ENCODE measurements around the gene LIME1. TPM values are rescaled to one million over a fixed set of nuclear protein-coding genes. Genes with fewer than 3 reads are reported as not detected.

The LIME1 gene
- total RNA-seq, 4 donors from 2014 or later: 12.2 to 36.5 (median 16.9) TPM

GRCh38 chr20:63696628-63697356 lies 39.7 kb upstream of the LIME1 start, which contains the start of gene TNFRSF6B:
TNFRSF6B (plus strand) TSS chr20:63696652; CDS start chr20:63696768, 116 bp downstream.
- TF ChIP-seq EP300 (IDR thresholded peaks at IDR 0.05) (no peak), POLR2AphosphoS5 (IDR thresholded peaks at IDR 0.05) (peak in 1 of 3 donors; percentile 35)
- Histone ChIP-seq H3K36me3 (peaks cover 4% of the 10 kb centered on the region), H3K4me3 (peak within 1 kb of the TSS; percentile 47), H3K9me3 (no peaks in the 10 kb centered on the region), H3K27me3 (no peaks in the 10 kb centered on the region), H3K4me1 (peaks cover 69% of the 10 kb centered on the region), H3K27ac (no peak within 1 kb of the TSS)
- WGBS: no CpG with 5 or more reads among the region's 52 CpGs
- DNase-seq (ENCODE audit: low spot score in 2 of 2): peak in 1 of 2 donors; percentile 64

- TF ChIP-seq, protein P1, sequence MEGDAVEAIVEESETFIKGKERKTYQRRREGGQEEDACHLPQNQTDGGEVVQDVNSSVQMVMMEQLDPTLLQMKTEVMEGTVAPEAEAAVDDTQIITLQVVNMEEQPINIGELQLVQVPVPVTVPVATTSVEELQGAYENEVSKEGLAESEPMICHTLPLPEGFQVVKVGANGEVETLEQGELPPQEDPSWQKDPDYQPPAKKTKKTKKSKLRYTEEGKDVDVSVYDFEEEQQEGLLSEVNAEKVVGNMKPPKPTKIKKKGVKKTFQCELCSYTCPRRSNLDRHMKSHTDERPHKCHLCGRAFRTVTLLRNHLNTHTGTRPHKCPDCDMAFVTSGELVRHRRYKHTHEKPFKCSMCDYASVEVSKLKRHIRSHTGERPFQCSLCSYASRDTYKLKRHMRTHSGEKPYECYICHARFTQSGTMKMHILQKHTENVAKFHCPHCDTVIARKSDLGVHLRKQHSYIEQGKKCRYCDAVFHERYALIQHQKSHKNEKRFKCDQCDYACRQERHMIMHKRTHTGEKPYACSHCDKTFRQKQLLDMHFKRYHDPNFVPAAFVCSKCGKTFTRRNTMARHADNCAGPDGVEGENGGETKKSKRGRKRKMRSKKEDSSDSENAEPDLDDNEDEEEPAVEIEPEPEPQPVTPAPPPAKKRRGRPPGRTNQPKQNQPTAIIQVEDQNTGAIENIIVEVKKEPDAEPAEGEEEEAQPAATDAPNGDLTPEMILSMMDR (IDR thresholded peaks at IDR 0.05): no peak
- no peak for TF ChIP-seq EP300 (IDR thresholded peaks at IDR 0.05)
- no peak for TF ChIP-seq POLR2A (IDR thresholded peaks at IDR 0.05)
- no peak for TF ChIP-seq POLR2AphosphoS5 (IDR thresholded peaks at IDR 0.05)
- Histone ChIP-seq H3K27me3 (no peaks in the 10 kb centered on the region), H3K36me3 (peaks cover 4% of the 10 kb centered on the region), H3K27ac (no peak overlapping the region), H3K4me3 (peak overlapping the region; percentile 47), H3K9me3 (no peaks in the 10 kb centered on the region), H3K4me1 (peaks cover 64% of the 10 kb centered on the region)
- peak in 1 of 2 donors; percentile 65 for DNase-seq (ENCODE audit: low spot score in 2 of 2)
- WGBS: no CpG with 5 or more reads among the region's 7 CpGs
These were observed 39.1 kb upstream of the LIME1 start for GRCh38 chr20:63697357-63697867.

DNA sequence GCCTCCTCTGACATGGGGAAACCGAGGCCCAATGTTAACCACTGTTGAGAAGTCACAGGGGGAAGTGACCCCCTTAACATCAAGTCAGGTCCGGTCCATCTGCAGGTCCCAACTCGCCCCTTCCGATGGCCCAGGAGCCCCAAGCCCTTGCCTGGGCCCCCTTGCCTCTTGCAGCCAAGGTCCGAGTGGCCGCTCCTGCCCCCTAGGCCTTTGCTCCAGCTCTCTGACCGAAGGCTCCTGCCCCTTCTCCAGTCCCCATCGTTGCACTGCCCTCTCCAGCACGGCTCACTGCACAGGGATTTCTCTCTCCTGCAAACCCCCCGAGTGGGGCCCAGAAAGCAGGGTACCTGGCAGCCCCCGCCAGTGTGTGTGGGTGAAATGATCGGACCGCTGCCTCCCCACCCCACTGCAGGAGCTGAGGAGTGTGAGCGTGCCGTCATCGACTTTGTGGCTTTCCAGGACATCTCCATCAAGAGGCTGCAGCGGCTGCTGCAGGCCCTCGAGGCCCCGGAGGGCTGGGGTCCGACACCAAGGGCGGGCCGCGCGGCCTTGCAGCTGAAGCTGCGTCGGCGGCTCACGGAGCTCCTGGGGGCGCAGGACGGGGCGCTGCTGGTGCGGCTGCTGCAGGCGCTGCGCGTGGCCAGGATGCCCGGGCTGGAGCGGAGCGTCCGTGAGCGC lies 38.5 kb upstream of the LIME1 start:
- Histone ChIP-seq H3K27me3 (no peaks in the 10 kb centered on the region), H3K4me1 (peaks cover 58% of the 10 kb centered on the region), H3K9me3 (no peaks in the 10 kb centered on the region), H3K4me3 (peak overlapping the region; percentile 47), H3K27ac (no peak overlapping the region), H3K36me3 (peaks cover 4% of the 10 kb centered on the region)
- TF ChIP-seq POLR2AphosphoS5 (IDR thresholded peaks at IDR 0.05) (no peak), EP300 (IDR thresholded peaks at IDR 0.05) (no peak), POLR2A (IDR thresholded peaks at IDR 0.05) (no peak)
- TF ChIP-seq, protein P1 (IDR thresholded peaks at IDR 0.05): no peak
- DNase-seq (ENCODE audit: low spot score in 2 of 2): peak in 1 of 2 donors; percentile 65
- WGBS: 69% methylated on average over 37 of the region's 40 CpGs

GRCh38 chr20:63698739-63699465 lies 37.6 kb upstream of the LIME1 start:
- DNase-seq (ENCODE audit: low spot score in 2 of 2): peak in 1 of 2 donors; percentile 77
- peak overlapping the region; percentile 86 for H3K27ac ChIP-seq
- no peaks in the 10 kb centered on the region for H3K9me3 ChIP-seq
- 30% methylated on average over 11 of the region's 19 CpGs for WGBS
- peaks cover 10% of the 10 kb centered on the region for H3K36me3 ChIP-seq
- H3K4me3 ChIP-seq: peak overlapping the region; percentile 47
- no peaks in the 10 kb centered on the region for H3K27me3 ChIP-seq
- no peak for TF ChIP-seq POLR2A (IDR thresholded peaks at IDR 0.05)
- peak in 1 of 3 donors; percentile 37 for TF ChIP-seq POLR2AphosphoS5 (IDR thresholded peaks at IDR 0.05)
- H3K4me1 ChIP-seq: peaks cover 57% of the 10 kb centered on the region

DNA sequence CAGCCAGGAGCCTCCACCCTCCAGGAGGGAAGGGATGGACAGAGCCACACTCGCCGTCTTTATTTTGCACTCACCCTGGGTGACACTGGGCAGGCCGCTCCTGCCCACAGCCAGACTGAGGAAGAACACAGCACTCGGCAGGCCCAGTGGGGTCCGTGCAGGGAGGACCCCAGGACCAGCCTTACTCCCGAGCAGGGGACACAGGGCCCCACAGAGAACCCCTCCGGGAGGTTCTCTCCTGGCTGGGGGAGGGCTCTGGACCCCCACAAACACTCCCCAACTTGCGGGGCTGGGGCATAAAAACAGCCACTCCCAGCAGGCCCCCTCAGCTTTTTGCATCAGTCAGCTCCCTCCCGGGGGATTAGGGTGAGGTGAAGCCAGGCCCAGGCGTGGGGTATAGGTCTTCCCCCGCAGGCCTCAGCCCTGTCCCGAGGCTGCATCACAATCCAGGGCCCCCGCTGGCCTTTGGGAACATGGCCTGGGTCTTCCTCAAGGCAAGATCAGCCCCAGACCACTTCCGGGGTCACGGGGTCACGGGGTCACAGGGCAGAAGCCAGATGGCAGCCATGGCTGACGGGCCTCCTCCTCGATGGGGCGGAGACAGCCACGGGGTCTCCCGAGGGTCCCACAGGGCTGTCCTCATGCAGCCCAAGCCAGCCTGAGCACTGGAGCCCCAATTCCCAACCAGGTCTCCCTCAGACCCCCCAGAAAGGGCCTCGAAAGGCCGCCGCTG lies 36.8 kb upstream of the LIME1 start:
- peak; percentile 75 for DNase-seq (ENCODE audit: low spot score in 2 of 2)
- Histone ChIP-seq H3K27ac (peak overlapping the region; percentile 86), H3K36me3 (peaks cover 17% of the 10 kb centered on the region), H3K4me1 (peaks cover 55% of the 10 kb centered on the region), H3K9me3 (no peaks in the 10 kb centered on the region), H3K27me3 (no peaks in the 10 kb centered on the region), H3K4me3 (no peak overlapping the region)
- TF ChIP-seq POLR2A (IDR thresholded peaks at IDR 0.05) (no peak), POLR2AphosphoS5 (IDR thresholded peaks at IDR 0.05) (no peak), EP300 (IDR thresholded peaks at IDR 0.05) (no peak)
- TF ChIP-seq, protein P1 (IDR thresholded peaks at IDR 0.05): no peak
- WGBS: 67% methylated on average over 8 of the region's 24 CpGs

Data from suprapubic skin (tissue), 4 donors.